ENCODE measurements around the gene CARF.
"Not testable (repeated sequence)": the region's sequence is repeated elsewhere in the genome, so short reads cannot be mapped to it uniquely, and the experiment has no call there.

CARF gene

GRCh38 chr2:202938960-202939359 is 26.9 kb downstream of the CARF start:
- H3K4me3 ChIP-seq (ENCODE audit: control insufficient read depth, low read depth, low read length), result no peak overlapping the region
- TF ChIP-seq CTCF (conservative IDR thresholded peaks at IDR 0.05; ENCODE audit: control insufficient read depth, insufficient read depth, low read depth, low read length), result no peak

GRCh38 chr2:202941771-202942170 is 29.7 kb downstream of the CARF start:
- DNase-seq (ENCODE audit: low read depth), result peak; percentile 50

More at GRCh38 chr2:202938960-202939359, 26.9 kb downstream of the CARF start:
- DNase-seq (ENCODE audit: low read depth), result no peak

GRCh38 chr2:202944408-202944807 is 32.3 kb downstream of the CARF start:
- no peak overlapping the region for H3K4me3 ChIP-seq (ENCODE audit: control insufficient read depth, low read depth, low read length)
- DNase-seq (ENCODE audit: low read depth), result peak; percentile 40
- no peak for TF ChIP-seq CTCF (conservative IDR thresholded peaks at IDR 0.05; ENCODE audit: control insufficient read depth, insufficient read depth, low read depth, low read length)

More at GRCh38 chr2:202941771-202942170, 29.7 kb downstream of the CARF start:
- TF ChIP-seq CTCF (conservative IDR thresholded peaks at IDR 0.05; ENCODE audit: control insufficient read depth, insufficient read depth, low read depth, low read length), result no peak
- H3K4me3 ChIP-seq (ENCODE audit: control insufficient read depth, low read depth, low read length), result no peak overlapping the region

GRCh38 chr2:202944816-202945215 is 32.7 kb downstream of the CARF start:
- no peak for TF ChIP-seq CTCF (conservative IDR thresholded peaks at IDR 0.05; ENCODE audit: control insufficient read depth, insufficient read depth, low read depth, low read length)
- H3K4me3 ChIP-seq (ENCODE audit: control insufficient read depth, low read depth, low read length), result no peak overlapping the region
- no peak for DNase-seq (ENCODE audit: low read depth)

GRCh38 chr2:202945497-202945896 is 33.4 kb downstream of the CARF start:
- no peak for TF ChIP-seq CTCF (conservative IDR thresholded peaks at IDR 0.05; ENCODE audit: control insufficient read depth, insufficient read depth, low read depth, low read length)
- H3K4me3 ChIP-seq (ENCODE audit: control insufficient read depth, low read depth, low read length), result no peak overlapping the region
- no peak for DNase-seq (ENCODE audit: low read depth)

- H3K4me3 ChIP-seq (ENCODE audit: control insufficient read depth, low read depth, low read length); DNase-seq (ENCODE audit: low read depth): not testable (repeated sequence)
Measured at GRCh38 chr2:202949333-202949732, 37.3 kb downstream of the CARF start.

- TF ChIP-seq CTCF (conservative IDR thresholded peaks at IDR 0.05; ENCODE audit: control insufficient read depth, insufficient read depth, low read depth, low read length), result no peak
- DNase-seq (ENCODE audit: low read depth), result no peak
Measured at GRCh38 chr2:202950592-202950991, 38.5 kb downstream of the CARF start.

More at GRCh38 chr2:202950592-202950991, 38.5 kb downstream of the CARF start:
- H3K4me3 ChIP-seq (ENCODE audit: control insufficient read depth, low read depth, low read length), result no peak overlapping the region

Measured in fibroblast of mammary gland (primary cell).